GM12878 (cell line): ENCODE measurements around the gene IQCC. TPM values are rescaled to one million over a fixed set of nuclear protein-coding genes. Genes with fewer than 3 reads are reported as not detected.

ENCODE experiments used
- ATAC-seq: fragments of 200-7000 bp; cut with Tn5 transposase; 3 replicates; pipeline ENCODE4 v1.9.1; 2020; ENCODE audit warnings: mild to moderate bottlenecking, moderate library complexity
- BruUV-seq: library from RNA; stranded (reverse); fragments of 400-500 nt; replicated peaks from 2 replicates; lab custom pipeline; 2021; lab: Mats Ljungman, UMichigan
- CTCF ChIA-PET: fragments of 300-600 bp; sonication (Branson Sonifier 250); formaldehyde crosslinking; extraction: SDS; loops from one replicate; lab custom pipeline; 2021; ENCODE audit warnings: inconsistent platforms; lab: Yijun Ruan, JAX
- POLR2A ChIA-PET: fragments of 350-600 bp; formaldehyde crosslinking; extraction: SDS; loops from one replicate; lab custom pipeline; 2021; ENCODE audit warnings: inconsistent platforms; lab: Charles Lee
- RAD21 ChIA-PET: fragments of 300-600 bp; sonication (Branson Sonifier 250); formaldehyde crosslinking; loops from one replicate; lab custom pipeline; 2023; ENCODE audit warnings: antibody characterized with exemption; ENCODE audit not compliant: unreplicated experiment; lab: Charles Lee
- SMC1A ChIA-PET: fragments of 300-600 bp; sonication (Branson Sonifier 250); formaldehyde crosslinking; loops from one replicate; lab custom pipeline; 2023; ENCODE audit not compliant: unreplicated experiment, uncharacterized antibody; lab: Charles Lee
- DNase-seq: peaks from one replicate; pipeline ENCODE4 v3.0.0-alpha.2; 2011; ENCODE audit warnings: low read depth, low spot score
- FAIRE-seq: peaks from 3 replicates; lab custom pipeline; 2011; peaks lifted over from hg19 to GRCh38; lab: Jason Lieb, UNC
- H2AFZ ChIP-seq: 2 replicates; pipeline ENCODE4 v1.6.0; 2011; ENCODE audit warnings: low read depth, low read length, control low read depth; ENCODE audit not compliant: control insufficient read depth
- H3K27ac ChIP-seq: 2 replicates; pipeline ENCODE4 v1.5.1; 2011; ENCODE audit warnings: control low read depth; ENCODE audit not compliant: control insufficient read depth, insufficient read depth
- H3K27me3 ChIP-seq, 2 experiments: replicated peaks in 1 of 2; 2 replicates each; pipeline versions ENCODE4 v1.6.0 to v1.6.1; 2011; ENCODE audit warnings: low read length in 1 of 2; ENCODE audit not compliant: control insufficient read depth in 2 of 2, insufficient read depth in 2 of 2
- H3K36me3 ChIP-seq, 2 experiments: 2 replicates each; pipeline ENCODE4 v1.5.1; 2011; ENCODE audit warnings: low read length in 1 of 2; ENCODE audit not compliant: control insufficient read depth in 2 of 2, insufficient read depth in 2 of 2
- H3K4me1 ChIP-seq: 2 replicates; pipeline ENCODE4 v1.6.1; 2011; ENCODE audit warnings: mild to moderate bottlenecking, low read length, moderate library complexity, mixed read lengths; ENCODE audit not compliant: control insufficient read depth, insufficient read depth
- H3K4me2 ChIP-seq: 2 replicates; pipeline ENCODE4 v1.6.0; 2011; ENCODE audit warnings: control low read depth; ENCODE audit not compliant: control insufficient read depth, insufficient read depth
- H3K4me3 ChIP-seq: fragments of 200-600 bp; sonication (generic); 2 replicates; pipeline ENCODE4 v1.5.1; 2016
- H3K79me2 ChIP-seq: 2 replicates; pipeline ENCODE4 v1.6.0; 2011; ENCODE audit warnings: low read length; ENCODE audit not compliant: control insufficient read depth, insufficient read depth
- H3K9ac ChIP-seq: 2 replicates; pipeline ENCODE4 v1.8.0; 2011; ENCODE audit warnings: low read length, control low read depth, mixed read lengths; ENCODE audit not compliant: control insufficient read depth, insufficient read depth
- H3K9me3 ChIP-seq: replicated peaks from 3 replicates; pipeline ENCODE4 v1.5.1; 2011; ENCODE audit warnings: mild to moderate bottlenecking, low read length; ENCODE audit not compliant: control insufficient read depth, insufficient read depth
- H4K20me1 ChIP-seq: 2 replicates; pipeline ENCODE4 v1.6.0; 2011; ENCODE audit not compliant: control insufficient read depth, insufficient read depth
- EGR1 ChIP-seq, 2 experiments: IDR thresholded peaks; 1 replicate in 1 of 2; 2 replicates in 1 of 2; pipeline ENCODE4 v1.6.1; 2011 to 2012; ENCODE audit warnings: low read depth in 2 of 2, low read length in 2 of 2, borderline replicate concordance in 1 of 2, mild to moderate bottlenecking in 1 of 2, moderate library complexity in 1 of 2
- MLLT1 ChIP-seq: fragments of 450-650 bp; IDR thresholded peaks from 2 replicates; pipeline ENCODE4 v1.6.1; 2016; ENCODE audit warnings: mild to moderate bottlenecking
- WGBS: methylation state at CpG from one replicate; pipeline ENCODE4 v1.1.6; 2016; ENCODE audit warnings: low lambda C conversion rate; ENCODE audit not compliant: insufficient replicate concordance, insufficient coverage; ENCODE audit errors: missing lambda C conversion rate; 5-methylcytosine and 5-hydroxymethylcytosine counted together
- in situ Hi-C: fragments of 300-500 bp; cut with MboI; formaldehyde crosslinking; loops from 9 replicates; pipeline ENCODE4 v1.14.3; 2018; ENCODE audit warnings: mixed read lengths
- intact Hi-C: fragments of 100-400 bp; cut with micrococcal nuclease; formaldehyde crosslinking; loops from one replicate; pipeline ENCODE4 v1.14.2; 2022; ENCODE audit not compliant: unreplicated experiment
- polyA plus RNA-seq, 11 experiments: library from polyadenylated mRNA; depleted of rRNA in 4 of 11; unstranded in 6 of 11; stranded (reverse) in 5 of 11; fragments of >200 nt; fragmentation: Nextera tagmentation in 4 of 11; fragmentation: Illumina TruSeq in 1 of 11; extraction: Ambion mirVana in 4 of 11; extraction: Trizol in 1 of 11; gene quantifications; 1 replicate in 1 of 11; 2 replicates in 10 of 11; pipeline versions ENCODE4 v1.2.1 to v1.2.3, GENCODE V29; 2011 to 2016; ENCODE audit warnings: inconsistent platforms in 2 of 11, missing spikeins in 2 of 11, low read depth in 1 of 11
- total RNA-seq, 4 experiments: library from RNA; depleted of rRNA in 3 of 4; stranded (reverse); fragments of >200 nt in 3 of 4; fragmentation: Illumina TruSeq in 1 of 4; extraction: Trizol in 1 of 4; gene quantifications; 2 replicates each; pipeline versions ENCODE4 v1.2.1 to v1.2.3, GENCODE V29; 2013 to 2021

IQCC gene
- total and polyA plus RNA-seq, 10 of the 15 experiments (the other 5 are each of a cell fraction or from before 2014, with no cell fraction given), result 2.1 to 6.8 (median 4.9) TPM

- SMC1A ChIA-PET, result interaction anchor here (1.0 to 14.4 kb wide), 6 partner anchors 12 to 61 kb away, joined by 3 to 124 read pairs (median 3); no protein-coding TSS in a partner anchor
- peaks cover 64% of the 10 kb centered on the region for H3K79me2 ChIP-seq
- RAD21 ChIA-PET, result interaction anchor here (0.7 kb wide), 1 partner anchor 34 kb away, joined by 3 read pairs; no protein-coding TSS in a partner anchor
- TF ChIP-seq MLLT1 (peak; percentile 92), EGR1 (IDR thresholded peaks at IDR 0.05; ENCODE audit: borderline replicate concordance in 1 of 2, low read depth in 2 of 2, low read length in 2 of 2) (no peak)
- TF ChIP-seq, all 136 proteins: peak for 1
- 100% methylated on average over 6 of the region's 6 CpGs for WGBS
- CTCF ChIA-PET, result interaction anchor here (0.6 to 6.2 kb wide), 4 partner anchors 9 to 158 kb away, joined by 4 to 39 read pairs (median 16); partner anchors contain the start of gene FAM167B
- Histone ChIP-seq H3K4me3 (0 out of 2 replicates have a peak overlapping the region, but pooled peaks have one; percentile 61), H3K9me3 (no peaks in the 10 kb centered on the region; the same call in 2 of the 3 replicates), H3K4me1 (peaks cover 48% of the 10 kb centered on the region), H3K27ac (peak overlapping the region; percentile 89), H3K27me3 (no peaks in the 10 kb centered on the region), H3K9ac (peak overlapping the region; percentile 3), H3K36me3 (peaks cover 0 to 2% of the 10 kb centered on the region in 2 experiments; a peak in 1 of 4 replicates), H3K4me2 (peak overlapping the region; percentile 99), H2AFZ (peak overlapping the region; percentile 22), H4K20me1 (no peaks in the 10 kb centered on the region)
- no peak for ATAC-seq
- in situ Hi-C loops (no loop called here), intact Hi-C loops (no loop called here)
- POLR2A ChIA-PET, result interaction anchor here (1.5 kb wide), 1 partner anchor 18 kb away, joined by 3 read pairs; no protein-coding TSS in a partner anchor
- BruUV-seq, result no TSS peak
- FAIRE-seq, result no peak
- DNase-seq, result no peak
Measured at GRCh38 chr1:32257227-32257508, 51.7 kb downstream of the IQCC start.

Other genes starting within 250 kb of the IQCC start
Only the 7 nearest of the 15 such genes appear.
- gene TXLNA, start 26.0 kb upstream of the IQCC start, total RNA-seq (2014; rRNA removed), result 63.3 and 64.6 TPM in 2 replicates
- gene TXLNA, start 26.0 kb upstream of the IQCC start, total RNA-seq (2014; rRNA removed; fragmentation: Illumina TruSeq; extraction: Trizol), result 45.3 and 47.2 TPM in 2 replicates
- 66.5 and 71.3 TPM in 2 replicates for gene TXLNA, start 26.0 kb upstream of the IQCC start, total RNA-seq (2021)
- gene TXLNA, start 26.0 kb upstream of the IQCC start, polyA plus RNA-seq (2011; rRNA removed), result 31.5 and 42.0 TPM in 2 replicates
- 41.1 and 45.0 TPM in 2 replicates for gene TXLNA, start 26.0 kb upstream of the IQCC start, polyA plus RNA-seq (2014; fragmentation: Illumina TruSeq; extraction: Trizol)
- gene TXLNA, start 26.0 kb upstream of the IQCC start, polyA plus RNA-seq (2014; fragmentation: Nextera tagmentation; extraction: Ambion mirVana), result 10 to 100 TPM in 1 of 2 experiments, 1 to 10 TPM in 1; 7.2 to 10.3 TPM
- 48.6 and 52.7 TPM in 2 replicates for gene TXLNA, start 26.0 kb upstream of the IQCC start, polyA plus RNA-seq (2014; rRNA removed)
- gene TXLNA, start 26.0 kb upstream of the IQCC start, polyA plus RNA-seq (2016; fragmentation: Nextera tagmentation; extraction: Ambion mirVana), result 10 to 100 TPM; 86.1 to 93.7 TPM
- 95.9 and 101 TPM in 2 replicates for gene CCDC28B, start 5.1 kb upstream of the IQCC start, total RNA-seq (2014; rRNA removed)
- 57.3 and 66.2 TPM in 2 replicates for gene CCDC28B, start 5.1 kb upstream of the IQCC start, total RNA-seq (2014; rRNA removed; fragmentation: Illumina TruSeq; extraction: Trizol)
- gene CCDC28B, start 5.1 kb upstream of the IQCC start, total RNA-seq (2021), result 87.1 and 89.7 TPM in 2 replicates
- 66.2 and 91.5 TPM in 2 replicates for gene CCDC28B, start 5.1 kb upstream of the IQCC start, polyA plus RNA-seq (2011; rRNA removed)
- gene CCDC28B, start 5.1 kb upstream of the IQCC start, polyA plus RNA-seq (2014; fragmentation: Illumina TruSeq; extraction: Trizol), result 14.2 and 48.9 TPM in 2 replicates
- 10 to 100 TPM; 10.5 to 29.8 TPM for gene CCDC28B, start 5.1 kb upstream of the IQCC start, polyA plus RNA-seq (2014; fragmentation: Nextera tagmentation; extraction: Ambion mirVana)
- 102 and 111 TPM in 2 replicates for gene CCDC28B, start 5.1 kb upstream of the IQCC start, polyA plus RNA-seq (2014; rRNA removed)
- gene CCDC28B, start 5.1 kb upstream of the IQCC start, polyA plus RNA-seq (2016; fragmentation: Nextera tagmentation; extraction: Ambion mirVana), result 100 to 1,000 TPM; 127 to 135 TPM
- not detected in 2 replicates for gene DCDC2B, start 3.4 kb downstream of the IQCC start, total RNA-seq (2014; rRNA removed)
- gene DCDC2B, start 3.4 kb downstream of the IQCC start, total RNA-seq (2014; rRNA removed; fragmentation: Illumina TruSeq; extraction: Trizol), result not detected in 2 replicates
- 0.13 and 0.15 TPM in 2 replicates for gene DCDC2B, start 3.4 kb downstream of the IQCC start, total RNA-seq (2021)
- not detected in 2 replicates for gene DCDC2B, start 3.4 kb downstream of the IQCC start, polyA plus RNA-seq (2011; rRNA removed)
- not detected in 2 replicates for gene DCDC2B, start 3.4 kb downstream of the IQCC start, polyA plus RNA-seq (2014; fragmentation: Illumina TruSeq; extraction: Trizol)
- gene DCDC2B, start 3.4 kb downstream of the IQCC start, polyA plus RNA-seq (2014; fragmentation: Nextera tagmentation; extraction: Ambion mirVana), result not detected
- not detected in 2 replicates for gene DCDC2B, start 3.4 kb downstream of the IQCC start, polyA plus RNA-seq (2014; rRNA removed)
- gene DCDC2B, start 3.4 kb downstream of the IQCC start, polyA plus RNA-seq (2016; fragmentation: Nextera tagmentation; extraction: Ambion mirVana), result under 1 TPM; 0.12 to 0.21 TPM
- gene TMEM234, start 16.7 kb downstream of the IQCC start, total RNA-seq (2014; rRNA removed), result 8.1 and 8.8 TPM in 2 replicates
- gene TMEM234, start 16.7 kb downstream of the IQCC start, total RNA-seq (2014; rRNA removed; fragmentation: Illumina TruSeq; extraction: Trizol), result 4.8 and 5.2 TPM in 2 replicates
- 6.2 and 10.9 TPM in 2 replicates for gene TMEM234, start 16.7 kb downstream of the IQCC start, total RNA-seq (2021)
- 3.8 and 5.1 TPM in 2 replicates for gene TMEM234, start 16.7 kb downstream of the IQCC start, polyA plus RNA-seq (2011; rRNA removed)
- 4.5 and 6.0 TPM in 2 replicates for gene TMEM234, start 16.7 kb downstream of the IQCC start, polyA plus RNA-seq (2014; fragmentation: Illumina TruSeq; extraction: Trizol)
- 1 to 10 TPM; 2.9 to 4.5 TPM for gene TMEM234, start 16.7 kb downstream of the IQCC start, polyA plus RNA-seq (2014; fragmentation: Nextera tagmentation; extraction: Ambion mirVana)
- gene TMEM234, start 16.7 kb downstream of the IQCC start, polyA plus RNA-seq (2014; rRNA removed), result 6.8 and 10.7 TPM in 2 replicates
- 1 to 10 TPM; 8.6 TPM for gene TMEM234, start 16.7 kb downstream of the IQCC start, polyA plus RNA-seq (2016; fragmentation: Nextera tagmentation; extraction: Ambion mirVana)
- 293 and 313 TPM in 2 replicates for gene EIF3I, start 16.7 kb downstream of the IQCC start, total RNA-seq (2014; rRNA removed)
- gene EIF3I, start 16.7 kb downstream of the IQCC start, total RNA-seq (2014; rRNA removed; fragmentation: Illumina TruSeq; extraction: Trizol), result 302 and 305 TPM in 2 replicates
- gene EIF3I, start 16.7 kb downstream of the IQCC start, total RNA-seq (2021), result 208 and 211 TPM in 2 replicates
- 235 and 374 TPM in 2 replicates for gene EIF3I, start 16.7 kb downstream of the IQCC start, polyA plus RNA-seq (2011; rRNA removed)
- 457 and 499 TPM in 2 replicates for gene EIF3I, start 16.7 kb downstream of the IQCC start, polyA plus RNA-seq (2014; fragmentation: Illumina TruSeq; extraction: Trizol)
- gene EIF3I, start 16.7 kb downstream of the IQCC start, polyA plus RNA-seq (2014; fragmentation: Nextera tagmentation; extraction: Ambion mirVana), result 100 to 1,000 TPM; 572 to 606 TPM
- 293 and 306 TPM in 2 replicates for gene EIF3I, start 16.7 kb downstream of the IQCC start, polyA plus RNA-seq (2014; rRNA removed)
- gene EIF3I, start 16.7 kb downstream of the IQCC start, polyA plus RNA-seq (2016; fragmentation: Nextera tagmentation; extraction: Ambion mirVana), result 100 to 1,000 TPM; 342 to 362 TPM
- gene FAM167B, start 41.6 kb downstream of the IQCC start, total RNA-seq (2014; rRNA removed), result 0.38 and 0.45 TPM in 2 replicates
- 0.27 and 0.37 TPM in 2 replicates for gene FAM167B, start 41.6 kb downstream of the IQCC start, total RNA-seq (2014; rRNA removed; fragmentation: Illumina TruSeq; extraction: Trizol)
- gene FAM167B, start 41.6 kb downstream of the IQCC start, total RNA-seq (2021), result 0.62 and 0.88 TPM in 2 replicates
- 0.19 TPM in 1 of 2 replicates, not detected in the other for gene FAM167B, start 41.6 kb downstream of the IQCC start, polyA plus RNA-seq (2011; rRNA removed)
- gene FAM167B, start 41.6 kb downstream of the IQCC start, polyA plus RNA-seq (2014; fragmentation: Illumina TruSeq; extraction: Trizol), result 0.07 and 0.52 TPM in 2 replicates
- gene FAM167B, start 41.6 kb downstream of the IQCC start, polyA plus RNA-seq (2014; fragmentation: Nextera tagmentation; extraction: Ambion mirVana), result under 1 TPM in 1 of 2 experiments, not detected in 1; 0.07 TPM
- 0.69 and 1.2 TPM in 2 replicates for gene FAM167B, start 41.6 kb downstream of the IQCC start, polyA plus RNA-seq (2014; rRNA removed)
- under 1 TPM; 0.26 to 0.47 TPM for gene FAM167B, start 41.6 kb downstream of the IQCC start, polyA plus RNA-seq (2016; fragmentation: Nextera tagmentation; extraction: Ambion mirVana)
- gene LCK, start 45.6 kb downstream of the IQCC start, total RNA-seq (2014; rRNA removed), result 173 and 179 TPM in 2 replicates
- 97.7 and 109 TPM in 2 replicates for gene LCK, start 45.6 kb downstream of the IQCC start, total RNA-seq (2014; rRNA removed; fragmentation: Illumina TruSeq; extraction: Trizol)
- 126 and 143 TPM in 2 replicates for gene LCK, start 45.6 kb downstream of the IQCC start, total RNA-seq (2021)
- 27.3 and 49.7 TPM in 2 replicates for gene LCK, start 45.6 kb downstream of the IQCC start, polyA plus RNA-seq (2011; rRNA removed)
- gene LCK, start 45.6 kb downstream of the IQCC start, polyA plus RNA-seq (2014; fragmentation: Illumina TruSeq; extraction: Trizol), result 60.5 and 107 TPM in 2 replicates
- 10 to 100 TPM; 31.5 to 46.0 TPM for gene LCK, start 45.6 kb downstream of the IQCC start, polyA plus RNA-seq (2014; fragmentation: Nextera tagmentation; extraction: Ambion mirVana)
- gene LCK, start 45.6 kb downstream of the IQCC start, polyA plus RNA-seq (2014; rRNA removed), result 130 and 141 TPM in 2 replicates
- 100 to 1,000 TPM; 148 to 162 TPM for gene LCK, start 45.6 kb downstream of the IQCC start, polyA plus RNA-seq (2016; fragmentation: Nextera tagmentation; extraction: Ambion mirVana)